CD4-positive, alpha-beta T cell (primary cell): ENCODE measurements around the gene ABR. TPM values are rescaled to one million over a fixed set of nuclear protein-coding genes. Genes with fewer than 3 reads are reported as not detected.

Experiments
- ATAC-seq: fragments of 200-7000 bp; cut with Tn5 transposase; one replicate; pipeline ENCODE4 v1.10.0; 2022; ENCODE audit warnings: mild to moderate bottlenecking; ENCODE audit not compliant: poor library complexity
- CTCF ChIA-PET: fragments of 350-600 bp; sonication (Branson Sonifier 250); formaldehyde crosslinking; loops from one replicate; lab custom pipeline; 2021; ENCODE audit warnings: antibody characterized with exemption, inconsistent platforms; lab: Charles Lee
- POLR2A ChIA-PET: fragments of 350-600 bp; sonication (Branson Sonifier 250); formaldehyde crosslinking; loops from one replicate; lab custom pipeline; 2021; ENCODE audit warnings: antibody characterized with exemption, inconsistent platforms; lab: Charles Lee
- DNase-seq, 14 experiments: peaks; one replicate each; pipeline ENCODE4 v3.0.0-alpha.2; 2013 to 2020; ENCODE audit warnings: mixed read lengths in 2 of 14
- H3K27ac ChIP-seq, 2 donors: one replicate each; pipeline versions ENCODE4 v1.5.1 to v1.7.0; 2013; ENCODE audit warnings: low read length in 2 of 2, low read depth in 1 of 2, mild to moderate bottlenecking in 1 of 2
- H3K27me3 ChIP-seq, 2 experiments: 1 replicate in 1 of 2; 2 replicates in 1 of 2; pipeline versions ENCODE4 v1.6.1 to v1.7.0; 2013; ENCODE audit warnings: low read length in 2 of 2, control low read depth in 1 of 2, mild to moderate bottlenecking in 1 of 2, moderate library complexity in 1 of 2; ENCODE audit not compliant: insufficient read depth in 2 of 2, control insufficient read depth in 1 of 2
- H3K36me3 ChIP-seq: one replicate; pipeline ENCODE4 v1.6.1; 2013; ENCODE audit warnings: low read length, control low read depth; ENCODE audit not compliant: insufficient read depth
- H3K4me1 ChIP-seq: one replicate; pipeline ENCODE4 v1.6.1; 2013; ENCODE audit warnings: low read length, control low read depth; ENCODE audit not compliant: insufficient read depth
- H3K4me3 ChIP-seq: one replicate; pipeline ENCODE4 v1.5.1; 2013; ENCODE audit warnings: mild to moderate bottlenecking, low read length, moderate library complexity
- H3K9me3 ChIP-seq, 2 experiments: 1 replicate in 1 of 2; 2 replicates in 1 of 2; pipeline versions ENCODE4 v1.6.1 to v1.7.0; 2013; ENCODE audit warnings: low read length in 2 of 2, mild to moderate bottlenecking in 2 of 2, control low read depth in 1 of 2, moderate library complexity in 1 of 2; ENCODE audit not compliant: control insufficient read depth in 1 of 2, insufficient read depth in 1 of 2
- H3K27ac Mint-ChIP-seq: one replicate; pipeline ENCODE4 v1.8.0; 2020; ENCODE audit warnings: mixed read lengths
- H3K27me3 Mint-ChIP-seq: one replicate; pipeline ENCODE4 v1.8.0; 2021; ENCODE audit warnings: mixed read lengths
- H3K36me3 Mint-ChIP-seq: one replicate; pipeline ENCODE4 v1.8.0; 2021; ENCODE audit warnings: low read depth, mixed read lengths
- H3K4me1 Mint-ChIP-seq: one replicate; pipeline ENCODE4 v1.8.0; 2021; ENCODE audit warnings: low read depth, mixed read lengths
- H3K4me3 Mint-ChIP-seq: one replicate; pipeline ENCODE4 v1.8.0; 2020; ENCODE audit warnings: mild to moderate bottlenecking, mixed read lengths
- H3K9me3 Mint-ChIP-seq: one replicate; pipeline ENCODE4 v1.8.0; 2020; ENCODE audit warnings: mixed read lengths
- CTCF ChIP-seq: fragments of 200-600 bp; IDR thresholded peaks from one replicate; pipeline ENCODE4 v1.8.0; 2022; ENCODE audit warnings: antibody characterized with exemption, mild to moderate bottlenecking
- intact Hi-C, 2 experiments: fragments of 100-400 bp; cut with DNase I in 1 of 2; cut with micrococcal nuclease in 1 of 2; formaldehyde crosslinking; loops; one replicate each; pipeline versions ENCODE4 v1.15.1 to v1.9.0; 2023 to 2025; cut with DNase I, micrococcal nuclease
- microRNA-seq: library from miRNA; unstranded; fragments of <30 nt; microRNA quantifications from one replicate; pipeline ENCODE4 v1.2.0, GENCODE V29; 2021; ENCODE audit warnings: borderline microRNAs expressed, borderline replicate concordance
- total RNA-seq, 174 experiments: library from RNA in 2 of 174; stranded (reverse) in 2 of 174; gene quantifications; one replicate each; pipeline ENCODE4 v1.2.3 and lab custom pipeline; 2021 to 2026

Gene ABR
- total RNA-seq, 2 experiments from 2014 or later = 72.4 to 74.8 TPM

GRCh38 chr17:953767-954166 is 226.0 kb downstream of the ABR start:
- H3K4me3 ChIP-seq = no peak overlapping the region
- no peak overlapping the region for H3K27ac Mint-ChIP-seq
- no peak for TF ChIP-seq CTCF
- intact Hi-C loops = no loop called here
- POLR2A ChIA-PET = no interaction called here
- H3K9me3 Mint-ChIP-seq = no peaks in the 10 kb centered on the region
- peaks cover 0 to 8% of the 10 kb centered on the region in 2 experiments for H3K9me3 ChIP-seq
- H3K36me3 ChIP-seq = no peaks in the 10 kb centered on the region
- CTCF ChIA-PET = no interaction called here
- ATAC-seq (no peak), DNase-seq (no peak)
- no peak overlapping the region for H3K27ac ChIP-seq
- H3K27me3 ChIP-seq = peaks cover 5 to 22% of the 10 kb centered on the region in 2 experiments
- no peak overlapping the region for H3K4me3 Mint-ChIP-seq
- no peaks in the 10 kb centered on the region for H3K4me1 Mint-ChIP-seq
- no peaks in the 10 kb centered on the region for H3K36me3 Mint-ChIP-seq
- peaks cover 5% of the 10 kb centered on the region for H3K4me1 ChIP-seq
- peaks cover 20% of the 10 kb centered on the region for H3K27me3 Mint-ChIP-seq

Small RNAs within 50 kb of the gene (microRNA-seq; reads per million reads assigned to microRNA genes)
- gene MIR3183 = not detected

Other genes with a start within 250 kb of the ABR start
- under 1 TPM; 0.80 to 0.98 TPM for gene NXN, start 200.2 kb downstream of the ABR start, total RNA-seq
- gene TIMM22, start 182.9 kb downstream of the ABR start, total RNA-seq = 10 to 100 TPM; 10.2 to 10.9 TPM
- gene BHLHA9, start 90.5 kb upstream of the ABR start, total RNA-seq = not detected
- not detected for gene TRARG1, start 99.7 kb upstream of the ABR start, total RNA-seq
- 100 to 1,000 TPM; 116 to 133 TPM for gene YWHAE, start 220.2 kb upstream of the ABR start, total RNA-seq